Measurements from ENCODE around the gene WIPF2. TPM values are rescaled to one million over a fixed set of nuclear protein-coding genes. Genes with fewer than 3 reads are reported as not detected.

Gene WIPF2
- polyA plus RNA-seq, 2 of the 4 experiments (the other 2 are of a cell fraction): 13.8 to 21.5 TPM

DNA sequence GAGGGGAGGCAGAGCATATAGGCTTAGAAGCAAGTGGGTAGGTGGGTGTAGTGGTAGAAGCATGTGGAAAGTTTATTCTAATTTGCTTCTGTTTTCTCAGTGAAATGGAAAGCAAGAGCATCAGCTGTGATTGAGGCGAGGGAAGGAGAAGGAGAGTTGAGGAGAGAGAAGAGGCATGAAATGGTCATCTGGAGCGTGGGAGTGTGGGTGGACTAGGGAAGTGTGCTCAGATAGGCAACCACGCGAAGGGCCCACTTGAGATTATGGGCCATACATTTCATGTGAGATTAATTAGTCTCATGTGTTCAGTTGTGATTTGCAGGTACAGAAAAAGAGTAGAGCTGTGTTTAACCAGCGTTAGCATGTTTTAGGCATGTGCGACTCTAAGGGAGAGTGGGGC, 47.8 kb downstream of the WIPF2 start (continued):
- TF ChIP-seq, protein P1, sequence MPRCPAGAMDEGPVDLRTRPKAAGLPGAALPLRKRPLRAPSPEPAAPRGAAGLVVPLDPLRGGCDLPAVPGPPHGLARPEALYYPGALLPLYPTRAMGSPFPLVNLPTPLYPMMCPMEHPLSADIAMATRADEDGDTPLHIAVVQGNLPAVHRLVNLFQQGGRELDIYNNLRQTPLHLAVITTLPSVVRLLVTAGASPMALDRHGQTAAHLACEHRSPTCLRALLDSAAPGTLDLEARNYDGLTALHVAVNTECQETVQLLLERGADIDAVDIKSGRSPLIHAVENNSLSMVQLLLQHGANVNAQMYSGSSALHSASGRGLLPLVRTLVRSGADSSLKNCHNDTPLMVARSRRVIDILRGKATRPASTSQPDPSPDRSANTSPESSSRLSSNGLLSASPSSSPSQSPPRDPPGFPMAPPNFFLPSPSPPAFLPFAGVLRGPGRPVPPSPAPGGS (IDR thresholded peaks at IDR 0.05): no peak
- TF ChIP-seq, protein P2, sequence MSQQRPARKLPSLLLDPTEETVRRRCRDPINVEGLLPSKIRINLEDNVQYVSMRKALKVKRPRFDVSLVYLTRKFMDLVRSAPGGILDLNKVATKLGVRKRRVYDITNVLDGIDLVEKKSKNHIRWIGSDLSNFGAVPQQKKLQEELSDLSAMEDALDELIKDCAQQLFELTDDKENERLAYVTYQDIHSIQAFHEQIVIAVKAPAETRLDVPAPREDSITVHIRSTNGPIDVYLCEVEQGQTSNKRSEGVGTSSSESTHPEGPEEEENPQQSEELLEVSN (IDR thresholded peaks at IDR 0.05; ENCODE audit: borderline replicate concordance, low read depth): no peak
- TF ChIP-seq RFX5 (IDR thresholded peaks at IDR 0.05) (no peak), KDM5A (IDR thresholded peaks at IDR 0.05) (no peak)

DNA sequence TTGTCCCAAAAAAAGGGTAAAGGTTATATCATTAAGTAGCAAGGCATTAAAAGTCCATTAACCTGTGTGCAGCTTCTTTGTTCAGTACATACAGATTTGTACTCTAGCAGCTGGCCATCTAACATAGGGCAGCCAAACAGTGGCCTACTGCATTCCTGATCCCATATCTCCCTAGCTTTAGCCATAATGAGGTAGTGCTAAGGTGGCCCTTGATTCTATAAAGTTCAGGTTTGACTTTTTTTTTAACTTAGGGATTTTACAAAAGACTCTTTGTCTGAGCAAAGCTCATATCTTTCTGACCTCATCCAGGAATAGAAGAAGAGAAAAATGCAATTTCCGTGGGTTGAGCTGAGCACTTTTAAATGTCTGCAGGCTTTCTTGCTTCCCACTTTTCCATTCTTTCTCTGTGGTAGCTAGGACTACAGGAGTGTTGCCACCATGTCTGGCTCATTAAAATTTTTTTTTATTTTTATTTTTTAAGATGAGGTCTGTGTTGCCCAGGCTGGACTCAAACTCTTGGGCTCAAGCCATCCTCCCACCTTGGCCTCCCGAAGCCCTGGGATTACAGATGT, 49.1 kb downstream of the WIPF2 start:
- POLR2A ChIA-PET: no interaction called here
- no peak for FAIRE-seq
- TF ChIP-seq, protein P3, sequence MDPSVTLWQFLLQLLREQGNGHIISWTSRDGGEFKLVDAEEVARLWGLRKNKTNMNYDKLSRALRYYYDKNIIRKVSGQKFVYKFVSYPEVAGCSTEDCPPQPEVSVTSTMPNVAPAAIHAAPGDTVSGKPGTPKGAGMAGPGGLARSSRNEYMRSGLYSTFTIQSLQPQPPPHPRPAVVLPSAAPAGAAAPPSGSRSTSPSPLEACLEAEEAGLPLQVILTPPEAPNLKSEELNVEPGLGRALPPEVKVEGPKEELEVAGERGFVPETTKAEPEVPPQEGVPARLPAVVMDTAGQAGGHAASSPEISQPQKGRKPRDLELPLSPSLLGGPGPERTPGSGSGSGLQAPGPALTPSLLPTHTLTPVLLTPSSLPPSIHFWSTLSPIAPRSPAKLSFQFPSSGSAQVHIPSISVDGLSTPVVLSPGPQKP (IDR thresholded peaks at IDR 0.05; ENCODE audit: low read depth, low read length): no peak
- TF ChIP-seq, protein P1 (IDR thresholded peaks at IDR 0.05): no peak
- TF ChIP-seq HOXB5 (CRISPR knock-in tag; IDR thresholded peaks at IDR 0.05): no peak
- TF ChIP-seq HEYL (CRISPR knock-in tag; IDR thresholded peaks at IDR 0.05): no peak
- TF ChIP-seq, protein P4, sequence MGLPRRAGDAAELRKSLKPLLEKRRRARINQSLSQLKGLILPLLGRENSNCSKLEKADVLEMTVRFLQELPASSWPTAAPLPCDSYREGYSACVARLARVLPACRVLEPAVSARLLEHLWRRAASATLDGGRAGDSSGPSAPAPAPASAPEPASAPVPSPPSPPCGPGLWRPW (IDR thresholded peaks at IDR 0.05): no peak
- TF ChIP-seq KDM1A (IDR thresholded peaks at IDR 0.05; ENCODE audit: low read depth): no peak
- no peak for TF ChIP-seq KDM5A (IDR thresholded peaks at IDR 0.05)
- no peak for TF ChIP-seq PHF8 (IDR thresholded peaks at IDR 0.05; ENCODE audit: borderline replicate concordance, low read depth)
- TF ChIP-seq SREBF2 (IDR thresholded peaks at IDR 0.05): no peak
- no peak for TF ChIP-seq TFCP2L1 (CRISPR knock-in tag; IDR thresholded peaks at IDR 0.05)
- TF ChIP-seq RARB (CRISPR knock-in tag; IDR thresholded peaks at IDR 0.05): no peak
- no peak for TF ChIP-seq JUN (IDR thresholded peaks at IDR 0.05)
- TF ChIP-seq GATA3 (IDR thresholded peaks at IDR 0.05; ENCODE audit: borderline replicate concordance): no peak
- TF ChIP-seq NFE2L2 (conservative IDR thresholded peaks at IDR 0.05; ENCODE audit: low read length): no peak
- Histone ChIP-seq H3K9me3 (no peaks in the 10 kb centered on the region), H3K4me3 (no peak overlapping the region), H3K4me1 (no peaks in the 10 kb centered on the region), H3K27ac (no peak overlapping the region), H3K4me2 (no peak overlapping the region)
- no peak for ATAC-seq
- CTCF ChIA-PET: interaction anchor here (0.9 to 1.7 kb wide), 11 partner anchors 11 to 243 kb away, joined by 3 to 9 read pairs (median 4); partner anchors contain the start of gene CDC6
- DNase-seq (ENCODE audit: low read depth in 1 of 2, low spot score in 1 of 2): no peak
- WGBS (ENCODE audit: missing lambda C conversion rate): 92% methylated on average over 2 of the region's 2 CpGs

DNA sequence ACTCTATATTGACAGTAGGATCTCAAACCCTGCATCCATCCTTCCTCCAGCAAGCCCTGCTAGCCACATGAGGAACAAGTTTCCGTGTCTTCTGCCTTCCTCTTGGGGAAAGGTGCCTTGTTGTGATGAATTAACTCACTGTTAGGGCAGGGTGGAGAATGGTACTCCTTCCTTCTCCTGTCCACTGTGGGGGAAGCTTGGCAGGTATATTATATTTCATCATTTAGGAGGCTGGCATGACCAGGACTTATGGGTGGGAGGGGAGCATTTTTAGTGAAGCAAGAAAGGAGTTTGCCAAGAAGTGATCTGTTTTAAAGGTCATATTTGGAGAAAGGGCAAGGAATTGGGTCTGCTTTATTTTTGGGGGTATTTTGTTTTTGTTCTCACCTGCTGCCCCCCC, 59.3 kb downstream of the WIPF2 start:
- DNase-seq (ENCODE audit: low read depth in 1 of 2, low spot score in 1 of 2) (no peak), FAIRE-seq (no peak), ATAC-seq (no peak)
- no peak overlapping the region for H3K4me2 ChIP-seq
- H3K4me3 ChIP-seq: no peak overlapping the region
- peaks cover 8% of the 10 kb centered on the region for H3K4me1 ChIP-seq
- H3K9me3 ChIP-seq: no peaks in the 10 kb centered on the region
- no peak overlapping the region for H3K27ac ChIP-seq
- CTCF ChIA-PET: interaction anchor here (0.9 to 1.0 kb wide), 2 partner anchors 11 to 87 kb away, joined by 4 read pairs; no protein-coding TSS in a partner anchor
- WGBS (ENCODE audit: missing lambda C conversion rate): 95% methylated on average over 1 of the region's 1 CpG
- POLR2A ChIA-PET: no interaction called here
- no peak for TF ChIP-seq KDM5A (IDR thresholded peaks at IDR 0.05)
- no peak for TF ChIP-seq HEYL (CRISPR knock-in tag; IDR thresholded peaks at IDR 0.05)
- TF ChIP-seq MAZ (IDR thresholded peaks at IDR 0.05; ENCODE audit: borderline replicate concordance, low read depth, low read length): no peak
- TF ChIP-seq JUNB (IDR thresholded peaks at IDR 0.05): no peak
- no peak for TF ChIP-seq HOXB5 (CRISPR knock-in tag; IDR thresholded peaks at IDR 0.05)
- TF ChIP-seq, protein P5, sequence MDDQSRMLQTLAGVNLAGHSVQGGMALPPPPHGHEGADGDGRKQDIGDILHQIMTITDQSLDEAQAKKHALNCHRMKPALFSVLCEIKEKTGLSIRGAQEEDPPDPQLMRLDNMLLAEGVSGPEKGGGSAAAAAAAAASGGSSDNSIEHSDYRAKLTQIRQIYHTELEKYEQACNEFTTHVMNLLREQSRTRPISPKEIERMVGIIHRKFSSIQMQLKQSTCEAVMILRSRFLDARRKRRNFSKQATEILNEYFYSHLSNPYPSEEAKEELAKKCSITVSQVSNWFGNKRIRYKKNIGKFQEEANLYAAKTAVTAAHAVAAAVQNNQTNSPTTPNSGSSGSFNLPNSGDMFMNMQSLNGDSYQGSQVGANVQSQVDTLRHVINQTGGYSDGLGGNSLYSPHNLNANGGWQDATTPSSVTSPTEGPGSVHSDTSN (IDR thresholded peaks at IDR 0.05): no peak
- TF ChIP-seq ZC3H11A (IDR thresholded peaks at IDR 0.05): no peak
- TF ChIP-seq, protein P2 (IDR thresholded peaks at IDR 0.05; ENCODE audit: borderline replicate concordance, low read depth): no peak
- no peak for TF ChIP-seq FOSB (CRISPR knock-in tag; IDR thresholded peaks at IDR 0.05)
- TF ChIP-seq SREBF2 (IDR thresholded peaks at IDR 0.05): no peak
- no peak for TF ChIP-seq POLR2A (IDR thresholded peaks at IDR 0.05; ENCODE audit: low read length)
- TF ChIP-seq, protein P4 (IDR thresholded peaks at IDR 0.05): no peak
- no peak for TF ChIP-seq PHF8 (IDR thresholded peaks at IDR 0.05; ENCODE audit: borderline replicate concordance, low read depth)
